ENCODE measurements around the gene TBATA.

DNA sequence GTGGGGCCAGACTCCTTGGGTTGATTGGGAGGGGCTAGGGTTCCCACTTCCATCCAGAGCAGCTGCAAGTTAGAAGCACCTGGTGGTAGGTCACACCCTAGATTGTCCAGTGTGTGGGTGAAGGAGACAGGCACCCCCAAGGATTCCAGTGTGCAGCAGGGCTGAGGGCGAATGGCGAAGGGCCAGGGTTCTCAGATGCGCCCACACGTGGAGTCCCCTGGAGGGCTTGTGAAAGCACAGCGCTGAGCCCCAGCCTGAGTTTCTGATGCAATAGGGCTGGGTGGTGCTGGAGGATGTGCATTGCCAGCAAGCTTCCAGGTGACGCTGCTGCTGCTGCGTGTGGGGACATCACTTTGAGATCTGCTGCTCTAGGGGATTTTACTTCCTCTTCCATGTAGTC is 25.4 kb downstream of the TBATA start:
- TF ChIP-seq, protein P1, sequence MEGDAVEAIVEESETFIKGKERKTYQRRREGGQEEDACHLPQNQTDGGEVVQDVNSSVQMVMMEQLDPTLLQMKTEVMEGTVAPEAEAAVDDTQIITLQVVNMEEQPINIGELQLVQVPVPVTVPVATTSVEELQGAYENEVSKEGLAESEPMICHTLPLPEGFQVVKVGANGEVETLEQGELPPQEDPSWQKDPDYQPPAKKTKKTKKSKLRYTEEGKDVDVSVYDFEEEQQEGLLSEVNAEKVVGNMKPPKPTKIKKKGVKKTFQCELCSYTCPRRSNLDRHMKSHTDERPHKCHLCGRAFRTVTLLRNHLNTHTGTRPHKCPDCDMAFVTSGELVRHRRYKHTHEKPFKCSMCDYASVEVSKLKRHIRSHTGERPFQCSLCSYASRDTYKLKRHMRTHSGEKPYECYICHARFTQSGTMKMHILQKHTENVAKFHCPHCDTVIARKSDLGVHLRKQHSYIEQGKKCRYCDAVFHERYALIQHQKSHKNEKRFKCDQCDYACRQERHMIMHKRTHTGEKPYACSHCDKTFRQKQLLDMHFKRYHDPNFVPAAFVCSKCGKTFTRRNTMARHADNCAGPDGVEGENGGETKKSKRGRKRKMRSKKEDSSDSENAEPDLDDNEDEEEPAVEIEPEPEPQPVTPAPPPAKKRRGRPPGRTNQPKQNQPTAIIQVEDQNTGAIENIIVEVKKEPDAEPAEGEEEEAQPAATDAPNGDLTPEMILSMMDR (conservative IDR thresholded peaks at IDR 0.05; ENCODE audit: low read depth, low read length), result no peak
- no peak for TF ChIP-seq EZH2 (IDR thresholded peaks at IDR 0.05; ENCODE audit: borderline replicate concordance, low read depth, low read length, poor library complexity, severe bottlenecking)
